SK-N-SH treated with all-trans-retinoic acid at 6 μM for 48 hours (cell line): ENCODE data around the gene TMC4.
A peak's percentile ranks its signal among the peaks of the same experiment; 100 is the strongest.

Experiments
- ATAC-seq: fragments of 200-7000 bp; cut with Tn5 transposase; 3 replicates; pipeline ENCODE4 v1.9.1; 2020; ENCODE audit warnings: mild to moderate bottlenecking, moderate library complexity
- ARNTL ChIP-seq: fragments of 450-650 bp; formaldehyde crosslinking; IDR thresholded peaks from 2 replicates; pipeline ENCODE4 v1.5.0; 2020; ENCODE audit warnings: low read depth, mild to moderate bottlenecking, moderate library complexity, borderline replicate concordance
- BACH2 ChIP-seq: fragments of 250-450 bp; sonication (Bioruptor Pico); IDR thresholded peaks from 2 replicates; pipeline ENCODE4 v1.9.0; 2021; ENCODE audit warnings: mild to moderate bottlenecking, borderline replicate concordance
- CSDC2 ChIP-seq: fragments of 250-450 bp; sonication (Bioruptor Pico); IDR thresholded peaks from 2 replicates; pipeline ENCODE4 v1.5.0; 2020; ENCODE audit warnings: mild to moderate bottlenecking, moderate library complexity
- CSRNP3 ChIP-seq: fragments of 250-450 bp; sonication (Bioruptor Pico); IDR thresholded peaks from 2 replicates; pipeline ENCODE4 v1.5.1; 2021; ENCODE audit warnings: mild to moderate bottlenecking, moderate library complexity
- ISL1 ChIP-seq: fragments of 250-450 bp; sonication (Bioruptor Pico); IDR thresholded peaks from 2 replicates; pipeline ENCODE4 v2.1.2; 2022; ENCODE audit warnings: mild to moderate bottlenecking, moderate library complexity
- OSR1 ChIP-seq: fragments of 250-450 bp; sonication (Bioruptor Pico); IDR thresholded peaks from 2 replicates; pipeline ENCODE4 v1.8.0; 2022; ENCODE audit warnings: moderate library complexity, mild to moderate bottlenecking, inconsistent platforms
- PATZ1 ChIP-seq: fragments of 250-450 bp; sonication (Bioruptor Pico); IDR thresholded peaks from 2 replicates; pipeline ENCODE4 v1.8.0; 2020; ENCODE audit warnings: mild to moderate bottlenecking, moderate library complexity, borderline replicate concordance
- POU6F1 ChIP-seq: fragments of 250-450 bp; sonication (Bioruptor Pico); IDR thresholded peaks from 2 replicates; pipeline ENCODE4 v1.8.0; 2021; ENCODE audit warnings: low read depth, mild to moderate bottlenecking, moderate library complexity, borderline replicate concordance
- PPARA ChIP-seq: fragments of 250-450 bp; sonication (Bioruptor Pico); IDR thresholded peaks from 2 replicates; pipeline ENCODE4 v1.5.0; 2020; ENCODE audit warnings: mild to moderate bottlenecking, borderline replicate concordance
- RARB ChIP-seq: fragments of 250-450 bp; sonication (Bioruptor Pico); IDR thresholded peaks from 2 replicates; pipeline ENCODE4 v1.8.0; 2021; ENCODE audit warnings: mild to moderate bottlenecking, moderate library complexity
- SNAI2 ChIP-seq: fragments of 250-450 bp; sonication (Bioruptor Pico); IDR thresholded peaks from 2 replicates; pipeline ENCODE4 v1.5.0; 2020; ENCODE audit warnings: mild to moderate bottlenecking, moderate library complexity
- TOX ChIP-seq: fragments of 250-450 bp; sonication (Bioruptor Pico); IDR thresholded peaks from 2 replicates; pipeline ENCODE4 v1.8.0; 2021; ENCODE audit warnings: mild to moderate bottlenecking, moderate library complexity, borderline replicate concordance
- TSHZ2 ChIP-seq: fragments of 250-450 bp; sonication (Bioruptor Pico); IDR thresholded peaks from 2 replicates; pipeline ENCODE4 v1.5.0; 2020; ENCODE audit warnings: mild to moderate bottlenecking, moderate library complexity
- ZC3H10 ChIP-seq: fragments of 250-450 bp; sonication (Bioruptor Pico); IDR thresholded peaks from 2 replicates; pipeline ENCODE4 v1.5.1; 2021; ENCODE audit warnings: mild to moderate bottlenecking, moderate library complexity
- ZFP3 ChIP-seq: fragments of 250-450 bp; sonication (Bioruptor Pico); IDR thresholded peaks from 2 replicates; pipeline ENCODE4 v1.5.0; 2020; ENCODE audit warnings: mild to moderate bottlenecking, moderate library complexity
- ZFP30 ChIP-seq: fragments of 450-650 bp; formaldehyde crosslinking; IDR thresholded peaks from 2 replicates; pipeline ENCODE4 v1.5.0; 2022; ENCODE audit warnings: mild to moderate bottlenecking, moderate library complexity
- ZNF565 ChIP-seq: fragments of 450-650 bp; formaldehyde crosslinking; conservative IDR thresholded peaks from 2 replicates; pipeline ENCODE4 v1.5.0; 2020; ENCODE audit warnings: low read depth, mild to moderate bottlenecking, moderate library complexity
- ZNF70 ChIP-seq: fragments of 450-650 bp; formaldehyde crosslinking; IDR thresholded peaks from 2 replicates; pipeline ENCODE4 v1.5.0; 2020; ENCODE audit warnings: mild to moderate bottlenecking, moderate library complexity
- ZNF8 ChIP-seq: fragments of 450-650 bp; formaldehyde crosslinking; IDR thresholded peaks from 2 replicates; pipeline ENCODE4 v1.5.0; 2020; ENCODE audit warnings: mild to moderate bottlenecking, moderate library complexity

Gene TMC4

GRCh38 chr19:54179262-54179852 lies 6.4 kb upstream of the TMC4 start:
- no peak for ATAC-seq
- TF ChIP-seq TSHZ2 (CRISPR knock-in tag), result no peak
- no peak for TF ChIP-seq CSRNP3 (CRISPR knock-in tag)
- TF ChIP-seq ZFP3, result no peak
- no peak for TF ChIP-seq CSDC2 (CRISPR knock-in tag)
- TF ChIP-seq PPARA, result no peak
- no peak for TF ChIP-seq ZFP30
- TF ChIP-seq PATZ1 (CRISPR knock-in tag), result no peak
- no peak for TF ChIP-seq ARNTL
- no peak for TF ChIP-seq POU6F1
- TF ChIP-seq BACH2 (CRISPR knock-in tag), result no peak
- TF ChIP-seq ZNF70, result no peak
- TF ChIP-seq SNAI2 (CRISPR knock-in tag), result no peak
- TF ChIP-seq RARB (CRISPR knock-in tag), result no peak

- peak; percentile 71 for ATAC-seq
- TF ChIP-seq ZNF8 (no peak), OSR1 (CRISPR knock-in tag) (no peak), RARB (CRISPR knock-in tag) (no peak)
These were observed 5.8 kb upstream of the TMC4 start for GRCh38 chr19:54178581-54179261.

- TF ChIP-seq CSRNP3 (CRISPR knock-in tag), result no peak
- TF ChIP-seq ZNF8, result no peak
- TF ChIP-seq ZNF565 (CRISPR knock-in tag), result no peak
- no peak for TF ChIP-seq SNAI2 (CRISPR knock-in tag)
- no peak for TF ChIP-seq ZFP3
- no peak for TF ChIP-seq CSDC2 (CRISPR knock-in tag)
- no peak for TF ChIP-seq RARB (CRISPR knock-in tag)
- TF ChIP-seq ZFP30, result no peak
- ATAC-seq, result peak; percentile 5
These were observed 1.2 kb upstream of the TMC4 start for GRCh38 chr19:54173951-54174834.

GRCh38 chr19:54173359-54173699 lies 369 bp upstream of the TMC4 start:
- no peak for ATAC-seq
- TF ChIP-seq PPARA, result no peak
- no peak for TF ChIP-seq CSRNP3 (CRISPR knock-in tag)
- TF ChIP-seq TSHZ2 (CRISPR knock-in tag), result no peak
- no peak for TF ChIP-seq ISL1 (CRISPR knock-in tag)
- TF ChIP-seq ARNTL, result no peak
- no peak for TF ChIP-seq TOX (CRISPR knock-in tag)
- TF ChIP-seq ZNF70, result no peak
- TF ChIP-seq ZC3H10, result no peak
- no peak for TF ChIP-seq OSR1 (CRISPR knock-in tag)
